H1 (cell line): Measurements from ENCODE around the gene CSRP1. TPM values are rescaled to one million over a fixed set of nuclear protein-coding genes. Genes with fewer than 3 reads are reported as not detected.

Source experiments
- CTCF ChIA-PET: fragments of 300-600 bp; sonication (Branson Sonifier 250); formaldehyde crosslinking; loops from one replicate; lab custom pipeline; 2021; ENCODE audit not compliant: partially characterized antibody; lab: Charles Lee
- POLR2A ChIA-PET: fragments of 300-600 bp; sonication (Branson Sonifier 250); formaldehyde crosslinking; loops from one replicate; lab custom pipeline; 2021; ENCODE audit warnings: inconsistent platforms; ENCODE audit not compliant: partially characterized antibody; lab: Charles Lee
- DNase-seq, 2 experiments: peaks; one replicate each; pipeline versions ENCODE4 v3.0.0 to v3.0.0-alpha.2; 2010 to 2022; ENCODE audit warnings: low spot score in 2 of 2, low read depth in 1 of 2, mixed read lengths in 1 of 2
- FAIRE-seq: peaks from 2 replicates; lab custom pipeline; 2011; peaks lifted over from hg19 to GRCh38; lab: Jason Lieb, UNC
- H2AFZ ChIP-seq: 2 replicates; pipeline ENCODE4 v1.8.1; 2012; ENCODE audit warnings: low read length, inconsistent platforms
- H2AK5ac ChIP-seq: 2 replicates; pipeline ENCODE4 v1.6.1; 2013; ENCODE audit warnings: low read depth, low read length
- H2BK120ac ChIP-seq: replicated peaks from 2 replicates; pipeline ENCODE3; 2013; ENCODE audit warnings: low read depth, low read length, inconsistent platforms
- H2BK12ac ChIP-seq: 2 replicates; pipeline ENCODE4 v1.6.1; 2013; ENCODE audit warnings: low read depth, low read length
- H2BK15ac ChIP-seq: 2 replicates; pipeline ENCODE4 v1.6.1; 2013; ENCODE audit warnings: low read length
- H2BK20ac ChIP-seq: 2 replicates; pipeline ENCODE4 v1.6.1; 2013; ENCODE audit warnings: low read length
- H2BK5ac ChIP-seq: 2 replicates; pipeline ENCODE4 v1.6.1; 2013; ENCODE audit warnings: low read depth, low read length
- H3K14ac ChIP-seq: 2 replicates; pipeline ENCODE4 v1.6.1; 2013; ENCODE audit warnings: inconsistent platforms; ENCODE audit not compliant: insufficient read length
- H3K18ac ChIP-seq: 2 replicates; pipeline ENCODE4 v1.6.1; 2013; ENCODE audit warnings: low read length; ENCODE audit errors: extremely low read depth
- H3K23ac ChIP-seq: 2 replicates; pipeline ENCODE4 v1.6.1; 2013; ENCODE audit warnings: inconsistent platforms; ENCODE audit not compliant: insufficient read length
- H3K23me2 ChIP-seq: 2 replicates; pipeline ENCODE4 v1.6.1; 2013; ENCODE audit warnings: low read depth, low read length
- H3K27ac ChIP-seq: 2 replicates; pipeline ENCODE4 v1.6.1; 2011; ENCODE audit warnings: low read depth, low read length, inconsistent platforms
- H3K27me3 ChIP-seq, 4 experiments: replicated peaks in 1 of 4; 1 replicate in 1 of 4; 2 replicates in 3 of 4; pipeline versions ENCODE4 v1.6.1 to v1.8.1; 2011 to 2013; ENCODE audit warnings: low read length in 3 of 4, mild to moderate bottlenecking in 3 of 4, inconsistent platforms in 2 of 4, mixed read lengths in 2 of 4, moderate library complexity in 1 of 4; ENCODE audit not compliant: control insufficient read depth in 3 of 4, insufficient read depth in 3 of 4; ENCODE audit errors: extremely low read depth in 1 of 4
- H3K36me3 ChIP-seq, 4 experiments: 2 replicates each; pipeline versions ENCODE4 v1.6.1 to v1.8.1; 2011 to 2013; ENCODE audit warnings: mild to moderate bottlenecking in 4 of 4, low read length in 3 of 4, moderate library complexity in 2 of 4, control low read depth in 1 of 4, inconsistent platforms in 1 of 4; ENCODE audit not compliant: insufficient read depth in 4 of 4, control insufficient read depth in 2 of 4
- H3K4ac ChIP-seq: replicated peaks from 2 replicates; pipeline ENCODE3; 2013; ENCODE audit warnings: low read length, low read depth, mixed read lengths, inconsistent platforms; ENCODE audit not compliant: insufficient read length
- H3K4me1 ChIP-seq, 4 experiments: replicated peaks in 1 of 4; 1 replicate in 1 of 4; 2 replicates in 3 of 4; pipeline versions ENCODE4 v1.6.1 to v1.8.1; 2011 to 2013; ENCODE audit warnings: low read length in 3 of 4, inconsistent platforms in 2 of 4, mixed read lengths in 1 of 4; ENCODE audit not compliant: insufficient read depth in 4 of 4, control insufficient read depth in 3 of 4
- H3K4me2 ChIP-seq, 2 experiments: 2 replicates each; pipeline versions ENCODE4 v1.6.1 to v1.8.1; 2011 to 2013; ENCODE audit warnings: low read depth in 2 of 2, low read length in 2 of 2, control low read depth in 1 of 2, inconsistent platforms in 1 of 2, mild to moderate bottlenecking in 1 of 2; ENCODE audit not compliant: insufficient read depth in 1 of 2
- H3K4me3 ChIP-seq, 4 experiments: fragments of 200-600, 300-600 bp in 1 of 4; sonication (generic), shearing (Covaris generic), sonication (Bioruptor Twin) in 1 of 4; 2 replicates each; pipeline versions ENCODE4 v1.5.1 to v1.8.1; 2011 to 2016; ENCODE audit warnings: low read length in 4 of 4, low read depth in 3 of 4, control low read depth in 2 of 4, inconsistent platforms in 2 of 4, mild to moderate bottlenecking in 2 of 4, mixed read lengths in 1 of 4, moderate library complexity in 1 of 4; ENCODE audit not compliant: insufficient read depth in 2 of 4; ENCODE audit errors: extremely low read depth in 1 of 4
- H3K56ac ChIP-seq: replicated peaks from 2 replicates; pipeline ENCODE3; 2013; ENCODE audit warnings: low read depth, mild to moderate bottlenecking, mixed read lengths, low read length, inconsistent platforms; ENCODE audit not compliant: insufficient read length
- H3K79me1 ChIP-seq: 2 replicates; pipeline ENCODE4 v1.6.1; 2013; ENCODE audit warnings: low read depth, low read length, control low read depth
- H3K79me2 ChIP-seq, 2 experiments: 2 replicates each; pipeline versions ENCODE4 v1.6.1 to v1.8.1; 2012 to 2013; ENCODE audit warnings: low read length in 2 of 2, mild to moderate bottlenecking in 2 of 2, inconsistent platforms in 1 of 2; ENCODE audit not compliant: insufficient read depth in 2 of 2, control insufficient read depth in 1 of 2
- H3K9ac ChIP-seq, 4 experiments: replicated peaks in 1 of 4; 1 replicate in 1 of 4; 2 replicates in 3 of 4; pipeline versions ENCODE4 v1.6.1 to v1.8.1; 2011 to 2013; ENCODE audit warnings: low read depth in 3 of 4, low read length in 3 of 4, control low read depth in 2 of 4, mild to moderate bottlenecking in 2 of 4, moderate library complexity in 2 of 4, inconsistent platforms in 1 of 4; ENCODE audit errors: extremely low read depth in 1 of 4
- H3K9me3 ChIP-seq, 2 experiments: 2 replicates each; pipeline versions ENCODE4 v1.6.1 to v1.8.1; 2012 to 2013; ENCODE audit warnings: mild to moderate bottlenecking in 2 of 2, moderate library complexity in 2 of 2, control low read depth in 1 of 2, inconsistent platforms in 1 of 2, low read depth in 1 of 2, low read length in 1 of 2, mixed read lengths in 1 of 2; ENCODE audit not compliant: insufficient read depth in 2 of 2
- H4K20me1 ChIP-seq, 2 experiments: replicated peaks in 1 of 2; 2 replicates each; pipeline versions ENCODE3 to v1.8.1; 2011 to 2013; ENCODE audit warnings: inconsistent platforms in 2 of 2, low read length in 2 of 2, mild to moderate bottlenecking in 1 of 2; ENCODE audit not compliant: insufficient read depth in 2 of 2, control insufficient read depth in 1 of 2
- H4K5ac ChIP-seq: 2 replicates; pipeline ENCODE4 v1.6.1; 2013; ENCODE audit warnings: low read length, low read depth, mixed read lengths, inconsistent platforms; ENCODE audit not compliant: insufficient read length
- H4K8ac ChIP-seq: 2 replicates; pipeline ENCODE4 v1.8.0; 2013; ENCODE audit warnings: mild to moderate bottlenecking, moderate library complexity, low read length, inconsistent platforms; ENCODE audit not compliant: insufficient read depth; ENCODE audit errors: extremely low read depth
- H4K91ac ChIP-seq: replicated peaks from 2 replicates; pipeline ENCODE3; 2013; ENCODE audit warnings: low read length, mixed read lengths, inconsistent platforms; ENCODE audit not compliant: insufficient read length
- E2F6 ChIP-seq: IDR thresholded peaks from 2 replicates; pipeline ENCODE4 v1.6.1; 2012; ENCODE audit warnings: inconsistent platforms
- SRF ChIP-seq: IDR thresholded peaks from 2 replicates; pipeline ENCODE4 v1.6.1; 2011; ENCODE audit warnings: mild to moderate bottlenecking, low read depth, low read length, moderate library complexity
- WGBS, 2 experiments: shearing (Covaris generic) in 1 of 2; methylation state at CpG; one replicate each; pipeline versions ENCODE4 v1.1.6 to v1.1.7; 2013 to 2015; ENCODE audit warnings: low lambda C conversion rate in 2 of 2, mixed read lengths in 2 of 2, inconsistent platforms in 1 of 2, low coverage in 1 of 2, missing lambda C conversion rate in 1 of 2; ENCODE audit not compliant: insufficient replicate concordance in 2 of 2, insufficient coverage in 1 of 2, insufficient read length in 1 of 2; ENCODE audit errors: extremely low coverage in 1 of 2, missing lambda C conversion rate in 1 of 2; 5-methylcytosine and 5-hydroxymethylcytosine counted together
- polyA plus RNA-seq, 7 experiments: library from polyadenylated mRNA; depleted of rRNA in 3 of 7; stranded (reverse) in 5 of 7; unstranded in 2 of 7; fragments of >200 nt in 5 of 7; fragments of 200-250 nt in 2 of 7; gene quantifications; 1 replicate in 5 of 7; 2 replicates in 1 of 7; 4 replicates in 1 of 7; pipeline versions ENCODE4 v1.2.1 to v1.2.3, GENCODE V29; 2011 to 2013; ENCODE audit warnings: missing spikeins in 2 of 7, mixed read lengths in 2 of 7
- total RNA-seq: library from RNA; stranded (reverse); fragmentation: NEBNext Ultra II Directional; extraction: Animal tissue kit (Norgen Biotek cat#: 25700); gene quantifications from 2 replicates; pipeline ENCODE4 v1.2.1, GENCODE V29; 2021

Gene CSRP1
- total and polyA plus RNA-seq, 2 of the 8 experiments (the other 6 are each of a cell fraction or from before 2014, with no cell fraction given) = 14.2 to 22.3 TPM

GRCh38 chr1:201551096-201551495, 44.2 kb upstream of the CSRP1 start:
- no peaks in the 10 kb centered on the region for H3K27me3 ChIP-seq
- CTCF ChIA-PET = interaction anchor here (1.0 to 43.8 kb wide), 12 partner anchors 9 to 271 kb away, joined by 3 to 929 read pairs (median 5); partner anchors contain the start of gene CSRP1
- H3K79me2 ChIP-seq = no peaks in the 10 kb centered on the region
- H2BK120ac ChIP-seq = no peak overlapping the region
- H2AK5ac ChIP-seq = no peak overlapping the region
- no peak overlapping the region for H2BK15ac ChIP-seq
- H3K23ac ChIP-seq = no peak overlapping the region
- H4K91ac ChIP-seq = no peak overlapping the region
- FAIRE-seq (no peak), DNase-seq (no peak)
- no peak overlapping the region for H3K9ac ChIP-seq
- no peak overlapping the region for H2BK12ac ChIP-seq
- no peak overlapping the region for H3K4me3 ChIP-seq
- no peaks in the 10 kb centered on the region for H3K36me3 ChIP-seq
- H3K4me2 ChIP-seq = no peak overlapping the region
- no peaks in the 10 kb centered on the region for H4K20me1 ChIP-seq
- WGBS, 2 experiments = 85% methylated on average over 3 of the region's 3 CpGs; no CpG with 5 or more reads in 1 of the 2 experiments
- TF ChIP-seq SRF = no peak
- TF ChIP-seq E2F6 = no peak
- H3K56ac ChIP-seq = no peak overlapping the region
- no peak overlapping the region for H3K14ac ChIP-seq
- no peak overlapping the region for H2AFZ ChIP-seq
- H3K79me1 ChIP-seq = no peaks in the 10 kb centered on the region
- peaks cover 0 to 2% (median 2%) of the 10 kb centered on the region in 4 experiments; a peak in 2 of 7 replicates for H3K4me1 ChIP-seq
- no peak overlapping the region for H2BK5ac ChIP-seq
- H3K18ac ChIP-seq = no peak overlapping the region
- H2BK20ac ChIP-seq = no peak overlapping the region
- no peak overlapping the region for H3K27ac ChIP-seq
- H3K9me3 ChIP-seq = no peaks in the 10 kb centered on the region
- H4K8ac ChIP-seq = no peak overlapping the region; the same call in 1 of the 2 replicates
- POLR2A ChIA-PET = interaction anchor here (0.6 kb wide), 1 partner anchor 22 kb away, joined by 3 read pairs; no protein-coding TSS in a partner anchor
- no peak overlapping the region for H4K5ac ChIP-seq
- no peaks in the 10 kb centered on the region; the same call in 1 of the 2 replicates for H3K23me2 ChIP-seq
- H3K4ac ChIP-seq = no peak overlapping the region
